GM12892 (cell line): ENCODE data around the gene ADK.

Experiments
- POLR2A ChIP-seq: IDR thresholded peaks from 2 replicates; pipeline ENCODE4 v1.6.1; 2011; ENCODE audit warnings: low read depth, low read length, control low read depth
- POLR2AphosphoS5 ChIP-seq: IDR thresholded peaks from 2 replicates; pipeline ENCODE4 v1.6.1; 2011; ENCODE audit warnings: low read depth, low read length, control low read depth
- TAF1 ChIP-seq: IDR thresholded peaks from 2 replicates; pipeline ENCODE4 v1.6.1; 2011; ENCODE audit warnings: low read depth, mild to moderate bottlenecking, control low read depth, low read length, borderline replicate concordance

DNA sequence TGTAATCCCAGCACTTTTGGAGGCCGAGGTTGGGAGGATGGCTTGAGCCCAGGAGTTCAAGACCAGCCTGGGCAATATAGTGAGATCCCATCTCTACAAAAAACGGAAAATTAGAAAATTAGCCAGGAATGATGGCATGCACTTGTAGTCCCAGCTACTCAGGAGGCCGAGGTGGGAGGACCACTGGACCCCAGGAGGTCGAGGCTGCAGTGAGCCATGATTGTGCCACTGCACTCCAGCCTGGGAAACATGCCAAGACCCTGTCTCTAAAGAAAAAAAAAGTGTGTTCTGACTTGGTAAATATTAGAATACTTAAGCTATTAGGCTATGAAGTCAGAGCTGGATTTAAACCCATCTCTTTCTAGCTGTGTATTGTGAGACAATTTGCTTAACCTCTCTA is 594.4 kb downstream of the ADK start:
- TF ChIP-seq POLR2AphosphoS5 (no peak), TAF1 (no peak), POLR2A (no peak)
